Left ventricle myocardium inferior (tissue), 1 donor: ENCODE data around the gene SPTBN4. TPM values are rescaled to one million over a fixed set of nuclear protein-coding genes. Genes with fewer than 3 reads are reported as not detected.

Experiments
- DNase-seq: peaks from one replicate; pipeline ENCODE4 v3.0.0-alpha.2; 2020
- H3K27ac ChIP-seq: fragments of 200-600 bp; replicated peaks from 2 replicates; pipeline ENCODE4 v1.8.0; 2021
- H3K27me3 ChIP-seq: fragments of 200-600 bp; 2 replicates; pipeline ENCODE4 v1.8.0; 2021; ENCODE audit warnings: low read depth
- H3K36me3 ChIP-seq: fragments of 200-600 bp; 2 replicates; pipeline ENCODE4 v1.8.0; 2021
- H3K4me1 ChIP-seq: fragments of 200-600 bp; 2 replicates; pipeline ENCODE4 v1.8.0; 2021
- H3K4me3 ChIP-seq: fragments of 200-600 bp; 2 replicates; pipeline ENCODE4 v1.8.0; 2021; ENCODE audit warnings: mild to moderate bottlenecking, moderate library complexity
- H3K9me3 ChIP-seq: fragments of 200-600 bp; replicated peaks from 2 replicates; pipeline ENCODE4 v1.8.0; 2021
- CTCF ChIP-seq: fragments of 200-600 bp; IDR thresholded peaks from 2 replicates; pipeline ENCODE4 v1.8.0; 2021; ENCODE audit warnings: antibody characterized with exemption, mild to moderate bottlenecking, borderline replicate concordance
- intact Hi-C: fragments of 100-400 bp; cut with micrococcal nuclease; formaldehyde crosslinking; loops from one replicate; pipeline ENCODE4 v1.11.0; 2022
- total RNA-seq: library from RNA; stranded (reverse); fragmentation: NEBNext Ultra II Directional; extraction: Animal tissue kit (Norgen Biotek cat#: 25700); gene quantifications from one replicate; pipeline ENCODE4 v1.2.1, GENCODE V29; 2021
- donor health status: DM: no; HTN: yes; CAD: no; lungs with severe emphysema.

The SPTBN4 gene
- total RNA-seq, 1 donor from 2014 or later: 6.1 TPM

- H3K4me1 ChIP-seq: peaks cover 56% of the 10 kb centered on the region
- no peak for DNase-seq
- H3K4me3 ChIP-seq: peak overlapping the region; percentile 75
- no peak for TF ChIP-seq CTCF
- no peaks in the 10 kb centered on the region for H3K27me3 ChIP-seq
- H3K27ac ChIP-seq: peak overlapping the region; percentile 91
- intact Hi-C loops: no loop called here
- H3K36me3 ChIP-seq: peaks cover 24% of the 10 kb centered on the region
- no peaks in the 10 kb centered on the region for H3K9me3 ChIP-seq
These were observed 146.3 kb downstream of the SPTBN4 start for GRCh38 chr19:40612831-40613689.

- peak; percentile 82 for DNase-seq
- peaks cover 30% of the 10 kb centered on the region for H3K36me3 ChIP-seq
- peak overlapping the region; percentile 91 for H3K27ac ChIP-seq
- no peaks in the 10 kb centered on the region for H3K27me3 ChIP-seq
- no peak for TF ChIP-seq CTCF
- H3K4me1 ChIP-seq: peaks cover 54% of the 10 kb centered on the region
- no peaks in the 10 kb centered on the region for H3K9me3 ChIP-seq
- intact Hi-C loops: no loop called here
- H3K4me3 ChIP-seq: peak overlapping the region; percentile 75
These were observed 147.2 kb downstream of the SPTBN4 start for GRCh38 chr19:40613690-40614621.

GRCh38 chr19:40614622-40615411 lies 148.0 kb downstream of the SPTBN4 start:
- Histone ChIP-seq H3K36me3 (peaks cover 39% of the 10 kb centered on the region), H3K4me3 (peak overlapping the region; percentile 75), H3K27me3 (no peaks in the 10 kb centered on the region), H3K27ac (peak overlapping the region; percentile 91), H3K4me1 (peaks cover 51% of the 10 kb centered on the region), H3K9me3 (no peaks in the 10 kb centered on the region)
- TF ChIP-seq CTCF: no peak
- intact Hi-C loops: no loop called here
- DNase-seq: peak; percentile 87

GRCh38 chr19:40616178-40616577 lies 149.4 kb downstream of the SPTBN4 start:
- no peak for TF ChIP-seq CTCF
- no peak overlapping the region for H3K27ac ChIP-seq

GRCh38 chr19:40616941-40617340 lies 150.1 kb downstream of the SPTBN4 start:
- H3K27ac ChIP-seq: no peak overlapping the region
- no peaks in the 10 kb centered on the region for H3K27me3 ChIP-seq
- no peak for TF ChIP-seq CTCF
- H3K36me3 ChIP-seq: peaks cover 58% of the 10 kb centered on the region
- no peak overlapping the region for H3K4me3 ChIP-seq
- peaks cover 38% of the 10 kb centered on the region for H3K4me1 ChIP-seq
- DNase-seq: no peak
- H3K9me3 ChIP-seq: no peaks in the 10 kb centered on the region
- intact Hi-C loops: no loop called here

More at GRCh38 chr19:40616178-40616577, 149.4 kb downstream of the SPTBN4 start:
- intact Hi-C loops: no loop called here
- H3K4me3 ChIP-seq: no peak overlapping the region
- no peaks in the 10 kb centered on the region for H3K27me3 ChIP-seq
- DNase-seq: no peak
- H3K36me3 ChIP-seq: peaks cover 51% of the 10 kb centered on the region
- no peaks in the 10 kb centered on the region for H3K9me3 ChIP-seq
- H3K4me1 ChIP-seq: peaks cover 44% of the 10 kb centered on the region
